ENCODE data around the gene RBM19.

Gene RBM19

GRCh38 chr12:113900716-113901115 lies 65.4 kb downstream of the RBM19 start:
- DNase-seq (ENCODE audit: low read depth): no peak

DNA sequence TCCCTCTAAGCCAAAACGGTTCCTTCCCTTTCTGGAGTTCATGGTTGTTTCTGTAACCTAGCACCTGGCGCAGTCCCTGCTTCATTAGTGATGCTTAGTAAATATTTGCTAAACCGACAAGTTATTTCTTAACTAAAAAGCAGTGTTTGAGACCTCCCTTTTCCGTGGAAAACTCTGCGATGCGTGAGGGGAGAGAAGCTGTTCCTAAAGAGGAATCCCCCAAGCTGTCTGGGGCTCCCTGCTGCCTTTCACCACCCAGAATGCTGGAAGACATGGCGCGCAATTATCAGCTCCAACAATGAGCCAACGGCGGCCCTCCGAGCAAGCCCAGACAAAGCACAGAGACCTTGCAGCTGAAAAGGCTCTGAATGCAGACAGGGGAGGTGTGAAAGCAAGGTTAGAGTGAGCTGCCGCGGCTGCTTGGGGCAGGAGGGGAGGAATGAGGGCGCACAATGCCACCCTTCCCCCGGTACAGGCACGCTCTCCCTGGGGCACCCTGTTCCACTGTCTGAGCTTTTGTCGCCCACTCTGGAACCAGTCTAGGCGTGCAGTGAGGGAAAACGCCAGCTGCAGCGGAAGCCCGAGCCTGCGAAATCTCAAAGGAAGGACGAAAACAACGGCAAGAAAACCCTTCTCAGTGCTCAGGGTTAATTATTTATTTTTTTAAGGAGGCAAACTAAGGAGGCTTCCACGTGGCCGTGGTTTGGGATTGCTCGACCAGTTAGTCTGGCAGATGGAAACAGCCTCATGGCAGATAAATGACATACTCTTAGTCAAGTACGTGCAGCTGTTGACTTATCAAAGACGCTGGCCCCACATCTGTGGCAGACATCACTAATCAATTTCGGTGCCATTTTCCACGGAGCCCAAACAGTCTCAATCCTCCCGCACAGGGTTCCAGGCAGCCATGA lies 66.3 kb downstream of the RBM19 start:
- DNase-seq (ENCODE audit: low read depth): no peak

- no peak for DNase-seq (ENCODE audit: low read depth)
Measured at GRCh38 chr12:113899042-113899560, 67.0 kb downstream of the RBM19 start.

- no peak for DNase-seq (ENCODE audit: low read depth)
Measured at GRCh38 chr12:113898466-113898865, 67.7 kb downstream of the RBM19 start.

- no peak for DNase-seq (ENCODE audit: low read depth)
Measured at GRCh38 chr12:113897406-113897805, 68.7 kb downstream of the RBM19 start.

- no peak for DNase-seq (ENCODE audit: low read depth)
Measured at GRCh38 chr12:113896841-113897240, 69.3 kb downstream of the RBM19 start.

GRCh38 chr12:113896194-113896593 lies 69.9 kb downstream of the RBM19 start:
- DNase-seq (ENCODE audit: low read depth): no peak

GRCh38 chr12:113895176-113895575 lies 70.9 kb downstream of the RBM19 start:
- no peak for DNase-seq (ENCODE audit: low read depth)

GRCh38 chr12:113894697-113895096 lies 71.4 kb downstream of the RBM19 start:
- no peak for DNase-seq (ENCODE audit: low read depth)

GRCh38 chr12:113893221-113893620 lies 72.9 kb downstream of the RBM19 start:
- DNase-seq (ENCODE audit: low read depth): no peak

- no peak for DNase-seq (ENCODE audit: low read depth)
Measured at GRCh38 chr12:113892556-113892955, 73.6 kb downstream of the RBM19 start.

DNA sequence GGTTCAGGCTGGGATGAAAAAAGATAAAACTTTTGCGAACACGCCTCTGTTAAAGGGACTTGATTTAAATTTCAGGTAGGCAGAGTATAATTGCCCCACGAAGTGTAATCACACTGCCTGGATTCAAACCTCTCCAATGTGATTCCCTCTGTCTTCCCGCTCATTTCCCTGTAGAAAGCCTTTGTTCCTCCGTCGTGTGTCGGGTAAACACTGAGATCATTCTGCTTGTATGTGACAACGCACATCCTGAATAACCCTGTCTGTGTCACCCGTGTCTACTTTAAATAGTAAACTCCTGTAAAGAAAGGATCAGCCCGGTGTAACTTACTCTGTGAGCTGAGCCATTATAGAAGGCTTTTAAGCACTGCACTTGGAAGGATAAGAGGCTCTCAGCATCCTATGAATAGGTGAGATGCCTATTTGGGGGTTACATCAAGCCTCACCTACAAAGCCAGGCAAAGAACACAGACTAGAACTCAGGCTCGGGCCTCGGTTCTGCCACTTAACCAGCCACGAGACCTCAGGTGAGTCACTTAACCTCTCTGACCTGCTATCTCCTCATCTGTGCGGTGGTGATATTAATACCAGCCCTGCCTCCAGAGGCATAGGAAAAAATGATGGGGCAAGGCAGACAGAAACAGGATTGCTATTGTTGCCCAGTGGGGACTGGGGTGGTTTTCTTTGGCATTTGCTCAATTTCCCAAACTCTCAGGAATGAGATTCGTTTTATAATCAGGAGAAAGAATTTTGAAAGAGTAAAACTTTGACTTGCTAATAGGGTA lies 74.2 kb downstream of the RBM19 start:
- no peak for DNase-seq (ENCODE audit: low read depth)

- no peak for DNase-seq (ENCODE audit: low read depth)
Measured at GRCh38 chr12:113891167-113891692, 74.9 kb downstream of the RBM19 start.

- DNase-seq (ENCODE audit: low read depth): no peak
Measured at GRCh38 chr12:113889891-113890581, 76.1 kb downstream of the RBM19 start.

- DNase-seq (ENCODE audit: low read depth): no peak
Measured at GRCh38 chr12:113889076-113889475, 77.0 kb downstream of the RBM19 start.

DNA sequence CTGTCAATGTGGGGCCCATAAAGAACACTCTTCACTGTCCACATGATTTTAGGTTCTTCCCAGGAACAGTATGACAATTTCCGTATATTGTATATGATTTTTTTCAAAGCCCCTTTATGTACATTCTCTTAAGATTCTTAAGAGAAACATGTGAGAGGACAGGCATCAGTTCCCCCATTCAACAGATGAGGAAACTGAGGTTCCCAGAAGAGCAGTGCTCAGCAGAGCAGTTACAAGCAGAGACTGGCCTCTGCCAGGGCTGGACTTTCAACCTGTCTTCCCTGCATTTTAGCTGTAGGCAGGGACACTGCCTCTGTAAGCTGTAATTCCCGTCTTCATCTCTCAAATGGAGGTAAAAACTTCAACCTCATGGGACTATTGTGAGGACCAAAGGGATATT lies 77.7 kb downstream of the RBM19 start:
- DNase-seq (ENCODE audit: low read depth): no peak

DNA sequence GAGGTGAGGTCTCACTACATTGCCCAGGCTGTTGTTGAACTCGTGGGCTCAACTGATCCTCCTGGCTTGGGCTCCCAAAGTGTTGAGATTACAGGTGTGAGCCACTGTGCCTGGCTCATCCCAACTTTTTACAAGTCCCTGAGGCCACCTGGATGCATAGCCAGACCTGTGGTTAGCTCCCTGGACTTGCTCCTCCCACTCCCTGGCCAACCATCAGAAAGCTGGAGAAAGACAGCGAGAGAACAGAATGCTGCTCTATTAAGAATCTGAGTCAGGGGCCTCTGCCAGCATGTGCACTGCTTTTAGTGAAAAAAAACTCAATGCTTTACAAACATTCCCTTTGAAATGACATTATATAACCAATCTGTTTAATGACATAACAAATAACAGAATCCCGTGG lies 78.2 kb downstream of the RBM19 start:
- no peak for DNase-seq (ENCODE audit: low read depth)

GRCh38 chr12:113886721-113887120 lies 79.4 kb downstream of the RBM19 start:
- no peak for DNase-seq (ENCODE audit: low read depth)

DNA sequence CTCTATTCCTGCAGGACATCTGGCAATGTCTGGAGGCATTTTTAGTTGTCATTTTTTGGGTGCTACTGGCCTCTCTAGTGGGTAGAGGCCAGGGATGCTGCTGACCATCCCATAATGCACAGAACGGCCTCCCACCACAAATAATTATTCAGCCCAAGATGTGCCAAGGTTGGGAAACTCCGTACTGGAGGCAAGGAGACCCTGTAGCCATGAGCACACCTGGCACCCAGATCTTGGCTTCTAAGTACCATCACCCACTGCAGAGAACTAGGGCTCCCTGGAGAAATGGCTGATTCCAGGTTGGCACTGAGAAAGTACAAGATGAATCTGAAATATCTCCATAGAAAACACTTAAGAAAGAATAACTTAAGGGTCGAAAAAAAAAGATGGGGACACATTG lies 81.7 kb downstream of the RBM19 start:
- DNase-seq (ENCODE audit: low read depth): no peak

DNA sequence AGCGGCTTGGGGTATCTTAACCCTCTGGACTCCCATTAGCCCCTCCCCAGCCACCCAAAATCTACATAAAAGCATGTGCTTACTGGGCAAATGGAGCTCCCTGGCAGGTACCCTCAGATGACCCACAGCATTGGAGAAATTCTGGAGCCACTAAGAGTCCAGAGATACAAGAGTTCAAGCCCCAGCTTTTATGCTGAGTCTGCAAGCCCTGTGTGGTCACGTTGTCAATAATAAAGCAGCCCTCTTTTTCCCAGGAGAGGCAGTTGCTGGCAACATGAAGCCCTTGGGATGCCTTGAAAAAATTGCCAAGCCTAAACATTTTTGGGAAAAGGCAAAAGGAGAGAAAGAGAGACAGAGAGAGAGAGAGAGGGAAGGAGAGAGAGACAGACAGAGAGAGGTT lies 83.4 kb downstream of the RBM19 start:
- no peak for DNase-seq (ENCODE audit: low read depth)

- no peak for DNase-seq (ENCODE audit: low read depth)
Measured at GRCh38 chr12:113880988-113881962, 84.8 kb downstream of the RBM19 start.

Measured in CMK (cell line).